SK-N-MC (cell line): Measurements from ENCODE around the gene SHANK3.

ENCODE experiments used
- DNase-seq: peaks from one replicate; pipeline ENCODE4 v3.0.0-alpha.2; 2011; ENCODE audit warnings: low read depth, low spot score
- H3K27ac ChIP-seq: fragments of 200-600 bp; sonication (generic); 2 replicates; pipeline ENCODE4 v1.5.1; 2016; ENCODE audit warnings: mixed run types
- H3K36me3 ChIP-seq: fragments of 200-600 bp; sonication (generic); 2 replicates; pipeline ENCODE4 v1.6.1; 2017; ENCODE audit warnings: antibody characterized with exemption, low read length, mixed read lengths; ENCODE audit not compliant: insufficient read depth
- H3K4me3 ChIP-seq: fragments of 200-600 bp; sonication (generic); 2 replicates; pipeline ENCODE4 v1.5.1; 2016
- H3K9ac ChIP-seq: fragments of 200-600 bp; sonication (generic); 2 replicates; pipeline ENCODE4 v1.8.0; 2017; ENCODE audit warnings: mixed run types, mixed read lengths; ENCODE audit not compliant: insufficient read length
- H3K9me3 ChIP-seq: fragments of 200-600 bp; sonication (generic); 2 replicates; pipeline ENCODE4 v1.6.1; 2017; ENCODE audit warnings: low read depth, mild to moderate bottlenecking, antibody characterized with exemption, low read length, moderate library complexity, mixed read lengths
- EZH2 ChIP-seq: fragments of 200-600 bp; sonication (generic); IDR thresholded peaks from one replicate; pipeline ENCODE4 v1.6.1; 2017; ENCODE audit warnings: antibody characterized with exemption
- FOXP2 ChIP-seq: optimal IDR thresholded peaks from 2 replicates; pipeline ENCODE3; 2011; ENCODE audit warnings: mild to moderate bottlenecking, moderate library complexity; ENCODE audit not compliant: insufficient read depth; ENCODE audit errors: extremely low read length, control extremely low read depth
- POLR2AphosphoS5 ChIP-seq: IDR thresholded peaks from 2 replicates; pipeline ENCODE4 v1.6.1; 2012; ENCODE audit warnings: mild to moderate bottlenecking, low read depth, low read length, borderline replicate concordance

The SHANK3 gene

DNA sequence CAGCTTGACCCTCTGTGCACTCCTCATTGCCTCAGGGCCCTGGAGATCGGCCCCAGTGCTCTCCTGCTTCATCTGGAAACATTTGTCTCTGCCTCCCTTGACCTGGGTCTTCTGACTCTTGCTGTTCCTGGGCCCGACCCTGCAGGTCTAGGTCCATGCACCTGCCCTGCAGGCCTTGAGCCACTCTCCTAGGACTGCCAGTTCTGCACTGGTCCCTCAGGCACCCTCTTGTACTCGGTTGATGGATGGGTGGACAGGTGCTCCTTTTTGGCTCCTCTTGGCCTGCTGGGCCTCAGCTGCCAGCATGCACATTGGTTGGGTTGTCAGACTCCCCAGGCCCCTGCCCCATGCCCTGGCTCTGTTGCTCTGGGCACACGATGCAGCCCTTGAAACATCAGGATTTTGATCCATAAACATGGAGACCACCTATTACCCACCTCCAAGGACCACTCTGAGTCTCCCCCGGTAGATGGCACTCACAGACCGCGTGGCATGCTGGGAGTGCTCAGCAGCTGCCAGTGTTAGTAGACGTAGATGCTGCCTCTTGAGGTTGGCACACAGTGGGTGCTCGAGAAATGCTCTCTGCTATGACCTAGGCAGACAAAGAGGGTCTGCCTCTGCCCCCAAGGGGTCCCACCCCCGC lies 45.2 kb downstream of the SHANK3 start:
- Histone ChIP-seq H3K36me3 (no peaks in the 10 kb centered on the region), H3K9me3 (no peaks in the 10 kb centered on the region), H3K27ac (no peak overlapping the region), H3K9ac (no peak overlapping the region), H3K4me3 (no peak overlapping the region)
- DNase-seq = no peak
- TF ChIP-seq FOXP2 (no peak), EZH2 (no peak), POLR2AphosphoS5 (no peak)

DNA sequence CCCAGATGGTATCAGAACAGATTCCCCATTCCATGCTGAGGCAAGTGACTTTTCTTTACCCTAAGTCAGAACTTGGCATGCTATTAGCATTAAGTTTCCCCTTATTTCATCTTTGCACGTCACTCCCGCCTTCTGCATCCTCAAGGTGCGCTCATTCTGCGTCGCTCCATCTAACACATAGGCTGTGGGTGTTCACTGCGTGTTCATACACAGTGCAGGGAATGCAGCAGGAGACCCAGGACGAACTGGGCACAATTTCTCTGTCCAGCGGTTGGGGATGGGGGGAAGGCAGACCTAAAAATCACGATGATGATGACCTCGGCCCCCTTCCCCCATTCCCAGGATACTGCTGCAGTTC lies 45.7 kb downstream of the SHANK3 start:
- Histone ChIP-seq H3K27ac (no peak overlapping the region), H3K9me3 (no peaks in the 10 kb centered on the region), H3K9ac (no peak overlapping the region), H3K4me3 (no peak overlapping the region), H3K36me3 (no peaks in the 10 kb centered on the region)
- no peak for DNase-seq
- TF ChIP-seq POLR2AphosphoS5 (no peak), FOXP2 (no peak), EZH2 (no peak)

DNA sequence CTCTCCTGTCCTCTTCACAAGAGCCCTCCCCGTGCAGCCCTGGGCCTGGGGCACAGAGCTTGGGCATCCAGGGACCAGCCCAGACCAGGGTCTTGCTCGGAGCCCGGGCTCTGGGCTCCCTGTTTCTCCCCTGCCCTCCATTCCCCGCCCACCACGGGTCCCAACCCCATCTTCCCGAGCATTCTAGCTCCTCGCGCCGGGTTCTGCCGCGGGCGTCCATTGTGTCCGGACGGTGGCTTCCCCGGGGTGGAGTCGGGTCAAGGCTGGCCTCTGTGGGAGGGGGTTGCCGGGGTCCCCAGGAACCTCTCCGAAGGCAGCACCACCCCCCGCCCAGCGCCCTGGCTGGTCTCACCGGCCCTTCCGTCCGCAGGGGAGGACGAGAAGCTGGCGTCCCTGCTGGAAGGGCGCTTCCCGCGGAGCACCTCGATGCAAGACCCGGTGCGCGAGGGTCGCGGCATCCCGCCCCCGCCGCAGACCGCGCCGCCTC lies 47.2 kb downstream of the SHANK3 start:
- H3K9me3 ChIP-seq = no peaks in the 10 kb centered on the region
- TF ChIP-seq EZH2 (no peak), POLR2AphosphoS5 (no peak), FOXP2 (no peak)
- no peaks in the 10 kb centered on the region for H3K36me3 ChIP-seq
- no peak overlapping the region for H3K4me3 ChIP-seq
- no peak overlapping the region for H3K27ac ChIP-seq
- DNase-seq = no peak
- no peak overlapping the region for H3K9ac ChIP-seq

DNA sequence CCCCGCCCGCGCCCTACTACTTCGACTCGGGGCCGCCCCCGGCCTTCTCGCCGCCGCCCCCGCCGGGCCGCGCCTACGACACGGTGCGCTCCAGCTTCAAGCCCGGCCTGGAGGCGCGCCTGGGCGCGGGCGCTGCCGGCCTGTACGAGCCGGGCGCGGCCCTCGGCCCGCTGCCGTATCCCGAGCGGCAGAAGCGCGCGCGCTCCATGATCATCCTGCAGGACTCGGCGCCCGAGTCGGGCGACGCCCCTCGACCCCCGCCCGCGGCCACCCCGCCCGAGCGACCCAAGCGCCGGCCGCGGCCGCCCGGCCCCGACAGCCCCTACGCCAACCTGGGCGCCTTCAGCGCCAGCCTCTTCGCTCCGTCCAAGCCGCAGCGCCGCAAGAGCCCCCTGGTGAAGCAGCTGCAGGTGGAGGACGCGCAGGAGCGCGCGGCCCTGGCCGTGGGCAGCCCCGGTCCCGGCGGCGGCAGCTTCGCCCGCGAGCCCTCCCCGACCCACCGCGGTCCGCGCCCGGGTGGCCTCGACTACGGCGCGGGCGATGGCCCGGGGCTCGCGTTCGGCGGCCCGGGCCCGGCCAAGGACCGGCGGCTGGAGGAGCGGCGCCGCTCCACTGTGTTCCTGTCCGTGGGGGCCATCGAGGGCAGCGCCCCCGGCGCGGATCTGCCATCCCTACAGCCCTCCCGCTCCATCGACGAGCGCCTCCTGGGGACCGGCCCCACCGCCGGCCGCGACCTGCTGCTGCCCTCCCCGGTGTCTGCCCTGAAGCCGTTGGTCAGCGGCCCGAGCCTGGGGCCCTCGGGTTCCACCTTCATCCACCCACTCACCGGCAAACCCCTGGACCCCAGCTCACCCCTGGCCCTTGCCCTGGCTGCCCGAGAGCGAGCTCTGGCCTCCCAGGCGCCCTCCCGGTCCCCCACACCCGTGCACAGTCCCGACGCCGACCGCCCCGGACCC lies 48.0 kb downstream of the SHANK3 start:
- no peak overlapping the region for H3K27ac ChIP-seq
- H3K9ac ChIP-seq = no peak overlapping the region
- no peaks in the 10 kb centered on the region for H3K9me3 ChIP-seq
- no peaks in the 10 kb centered on the region for H3K36me3 ChIP-seq
- no peak for TF ChIP-seq EZH2
- TF ChIP-seq FOXP2 = no peak
- TF ChIP-seq POLR2AphosphoS5 = no peak
- no peak for DNase-seq
- H3K4me3 ChIP-seq = no peak overlapping the region

DNA sequence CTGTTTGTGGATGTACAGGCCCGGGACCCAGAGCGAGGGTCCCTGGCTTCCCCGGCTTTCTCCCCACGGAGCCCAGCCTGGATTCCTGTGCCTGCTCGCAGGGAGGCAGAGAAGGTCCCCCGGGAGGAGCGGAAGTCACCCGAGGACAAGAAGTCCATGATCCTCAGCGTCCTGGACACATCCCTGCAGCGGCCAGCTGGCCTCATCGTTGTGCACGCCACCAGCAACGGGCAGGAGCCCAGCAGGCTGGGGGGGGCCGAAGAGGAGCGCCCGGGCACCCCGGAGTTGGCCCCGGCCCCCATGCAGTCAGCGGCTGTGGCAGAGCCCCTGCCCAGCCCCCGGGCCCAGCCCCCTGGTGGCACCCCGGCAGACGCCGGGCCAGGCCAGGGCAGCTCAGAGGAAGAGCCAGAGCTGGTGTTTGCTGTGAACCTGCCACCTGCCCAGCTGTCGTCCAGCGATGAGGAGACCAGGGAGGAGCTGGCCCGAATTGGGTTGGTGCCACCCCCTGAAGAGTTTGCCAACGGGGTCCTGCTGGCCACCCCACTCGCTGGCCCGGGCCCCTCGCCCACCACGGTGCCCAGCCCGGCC lies 48.7 kb downstream of the SHANK3 start:
- DNase-seq = no peak
- Histone ChIP-seq H3K36me3 (no peaks in the 10 kb centered on the region), H3K4me3 (no peak overlapping the region), H3K9ac (no peak overlapping the region), H3K27ac (no peak overlapping the region), H3K9me3 (no peaks in the 10 kb centered on the region)
- TF ChIP-seq POLR2AphosphoS5 = no peak
- TF ChIP-seq EZH2 = no peak
- no peak for TF ChIP-seq FOXP2

DNA sequence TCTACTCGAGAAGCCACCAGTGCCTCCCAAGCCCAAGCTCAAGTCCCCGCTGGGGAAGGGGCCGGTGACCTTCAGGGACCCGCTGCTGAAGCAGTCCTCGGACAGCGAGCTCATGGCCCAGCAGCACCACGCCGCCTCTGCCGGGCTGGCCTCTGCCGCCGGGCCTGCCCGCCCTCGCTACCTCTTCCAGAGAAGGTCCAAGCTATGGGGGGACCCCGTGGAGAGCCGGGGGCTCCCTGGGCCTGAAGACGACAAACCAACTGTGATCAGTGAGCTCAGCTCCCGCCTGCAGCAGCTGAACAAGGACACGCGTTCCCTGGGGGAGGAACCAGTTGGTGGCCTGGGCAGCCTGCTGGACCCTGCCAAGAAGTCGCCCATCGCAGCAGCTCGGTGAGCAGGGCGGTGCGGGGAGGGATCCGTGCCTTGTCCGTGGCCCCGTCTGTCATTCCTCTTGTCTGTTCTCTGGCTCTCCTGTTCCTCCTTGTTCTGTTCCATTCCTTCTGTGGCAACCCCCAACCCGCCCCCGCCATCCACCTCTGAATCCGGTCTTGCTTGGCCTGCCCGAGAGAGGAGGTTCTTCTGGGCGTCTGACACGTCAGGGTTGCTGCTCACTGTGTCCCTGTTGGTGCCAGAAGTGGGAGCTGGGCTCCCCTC lies 49.6 kb downstream of the SHANK3 start:
- H3K4me3 ChIP-seq = no peak overlapping the region
- no peak overlapping the region for H3K9ac ChIP-seq
- no peaks in the 10 kb centered on the region for H3K9me3 ChIP-seq
- no peak for DNase-seq
- no peaks in the 10 kb centered on the region for H3K36me3 ChIP-seq
- H3K27ac ChIP-seq = no peak overlapping the region
- no peak for TF ChIP-seq EZH2
- no peak for TF ChIP-seq FOXP2
- no peak for TF ChIP-seq POLR2AphosphoS5
